ENCODE measurements around the gene RBM5. TPM values are rescaled to one million over a fixed set of nuclear protein-coding genes. Genes with fewer than 3 reads are reported as not detected.

RBM5 gene
- total RNA-seq, 4 donors from 2014 or later = 41.1 to 108 (median 48.2) TPM

GRCh38 chr3:50162034-50162883, 73.5 kb downstream of the RBM5 start:
- TF ChIP-seq POLR2A (IDR thresholded peaks at IDR 0.05) = no peak
- TF ChIP-seq, protein P1, sequence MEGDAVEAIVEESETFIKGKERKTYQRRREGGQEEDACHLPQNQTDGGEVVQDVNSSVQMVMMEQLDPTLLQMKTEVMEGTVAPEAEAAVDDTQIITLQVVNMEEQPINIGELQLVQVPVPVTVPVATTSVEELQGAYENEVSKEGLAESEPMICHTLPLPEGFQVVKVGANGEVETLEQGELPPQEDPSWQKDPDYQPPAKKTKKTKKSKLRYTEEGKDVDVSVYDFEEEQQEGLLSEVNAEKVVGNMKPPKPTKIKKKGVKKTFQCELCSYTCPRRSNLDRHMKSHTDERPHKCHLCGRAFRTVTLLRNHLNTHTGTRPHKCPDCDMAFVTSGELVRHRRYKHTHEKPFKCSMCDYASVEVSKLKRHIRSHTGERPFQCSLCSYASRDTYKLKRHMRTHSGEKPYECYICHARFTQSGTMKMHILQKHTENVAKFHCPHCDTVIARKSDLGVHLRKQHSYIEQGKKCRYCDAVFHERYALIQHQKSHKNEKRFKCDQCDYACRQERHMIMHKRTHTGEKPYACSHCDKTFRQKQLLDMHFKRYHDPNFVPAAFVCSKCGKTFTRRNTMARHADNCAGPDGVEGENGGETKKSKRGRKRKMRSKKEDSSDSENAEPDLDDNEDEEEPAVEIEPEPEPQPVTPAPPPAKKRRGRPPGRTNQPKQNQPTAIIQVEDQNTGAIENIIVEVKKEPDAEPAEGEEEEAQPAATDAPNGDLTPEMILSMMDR (IDR thresholded peaks at IDR 0.05 in 4 of 5, conservative IDR thresholded peaks at IDR 0.05 in 1 of 5) = no peak
- Histone ChIP-seq H3K36me3 (no peaks in the 10 kb centered on the region), H3K27me3 (no peaks in the 10 kb centered on the region), H3K4me3 (no peak overlapping the region), H3K9me3 (no peaks in the 10 kb centered on the region), H3K27ac (peak overlapping the region; percentile 59 to 82 (median 77)), H3K4me1 (peaks cover 48 to 63% of the 10 kb centered on the region in 2 donors)
- DNase-seq = no peak
- intact Hi-C loops (cut with DNase I; ENCODE audit: low total_unique reads) (no loop called here), in situ Hi-C loops (cut with MboI; ENCODE audit: low sequenced_read_pairs in 4 of 4) (no loop called here)
- ATAC-seq = no peak

DNA sequence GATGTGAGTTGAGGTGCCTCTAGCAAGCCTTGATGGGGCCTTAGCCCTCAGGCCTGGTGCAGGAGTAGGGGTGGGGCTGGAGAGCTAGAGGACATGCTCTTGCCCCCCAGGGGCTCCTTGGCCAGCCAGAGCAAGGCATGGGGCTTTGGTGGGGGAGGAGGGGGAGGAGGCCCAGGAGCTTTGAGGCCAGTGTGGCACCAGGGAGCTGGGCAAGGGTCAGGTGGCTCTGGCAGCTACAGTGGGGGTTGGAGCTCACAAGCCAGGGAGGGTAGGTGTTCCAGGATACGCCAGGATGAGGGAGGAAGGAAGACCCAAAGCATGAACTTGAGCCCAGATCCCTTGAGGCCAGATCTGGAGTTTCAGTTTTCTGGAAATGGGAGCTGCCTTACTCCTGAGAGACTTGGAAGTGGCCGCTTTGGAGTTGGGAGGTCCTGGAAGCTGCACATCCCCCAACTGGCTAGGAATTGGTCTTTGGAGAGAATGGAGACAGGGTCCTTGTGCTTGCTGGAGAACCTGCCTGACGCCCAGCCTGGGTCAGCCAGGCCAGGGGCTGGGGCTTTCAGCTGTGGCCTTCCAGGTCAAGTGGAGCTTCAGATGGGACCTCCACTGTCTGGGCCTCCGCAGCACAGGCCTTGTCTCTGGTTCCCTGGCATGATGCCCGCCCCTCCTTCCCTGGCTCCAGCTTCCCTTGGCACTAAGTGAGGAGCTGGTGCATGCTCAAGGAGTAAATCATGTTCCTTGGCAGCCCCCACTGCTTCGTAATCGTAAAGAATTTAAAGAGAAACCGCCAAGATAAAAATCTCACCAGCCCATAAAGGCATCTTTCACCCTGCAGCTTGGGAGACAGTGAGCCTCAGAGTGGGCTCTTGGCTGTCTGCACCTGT, 75.1 kb downstream of the RBM5 start:
- H3K4me3 ChIP-seq = no peak overlapping the region
- H3K36me3 ChIP-seq = no peaks in the 10 kb centered on the region
- intact Hi-C loops (cut with DNase I; ENCODE audit: low total_unique reads) (no loop called here), in situ Hi-C loops (cut with MboI; ENCODE audit: low sequenced_read_pairs in 4 of 4) (no loop called here)
- no peak for TF ChIP-seq POLR2A (IDR thresholded peaks at IDR 0.05)
- TF ChIP-seq, protein P1 (IDR thresholded peaks at IDR 0.05 in 4 of 5, conservative IDR thresholded peaks at IDR 0.05 in 1 of 5) = no peak
- H3K4me1 ChIP-seq = peaks cover 53 to 76% of the 10 kb centered on the region in 2 donors
- H3K27ac ChIP-seq = peak overlapping the region; percentile 75 to 82 (median 78)
- ATAC-seq (peak; percentile 77 to 86), DNase-seq (peak; percentile 76 to 91)
- H3K27me3 ChIP-seq = no peaks in the 10 kb centered on the region
- H3K9me3 ChIP-seq = no peaks in the 10 kb centered on the region

GRCh38 chr3:50164481-50164880, 75.8 kb downstream of the RBM5 start:
- peaks cover 57 to 82% of the 10 kb centered on the region in 2 donors for H3K4me1 ChIP-seq
- no peak overlapping the region for H3K4me3 ChIP-seq
- peak overlapping the region; percentile 75 to 82 (median 78) for H3K27ac ChIP-seq
- no peak for ATAC-seq
- H3K27me3 ChIP-seq = no peaks in the 10 kb centered on the region
- H3K36me3 ChIP-seq = no peaks in the 10 kb centered on the region
- intact Hi-C loops (cut with DNase I; ENCODE audit: low total_unique reads) = no loop called here
- H3K9me3 ChIP-seq = no peaks in the 10 kb centered on the region
- in situ Hi-C loops (cut with MboI; ENCODE audit: low sequenced_read_pairs in 4 of 4) = no loop called here
- DNase-seq = no peak
- no peak for TF ChIP-seq POLR2A (IDR thresholded peaks at IDR 0.05)
- TF ChIP-seq, protein P1 (IDR thresholded peaks at IDR 0.05 in 4 of 5, conservative IDR thresholded peaks at IDR 0.05 in 1 of 5) = no peak

GRCh38 chr3:50164984-50165909, 76.5 kb downstream of the RBM5 start:
- Histone ChIP-seq H3K27ac (peak overlapping the region; percentile 75 to 82 (median 78)), H3K4me3 (peak overlapping the region in 1 of 4 donors; percentile 17)
- in situ Hi-C loops (cut with MboI; ENCODE audit: low sequenced_read_pairs in 4 of 4) = no loop called here

More at GRCh38 chr3:50164984-50165909, 76.5 kb downstream of the RBM5 start:
- H3K9me3 ChIP-seq = no peaks in the 10 kb centered on the region
- ATAC-seq = peak in 1 of 2 donors; percentile 12
- H3K27me3 ChIP-seq = no peaks in the 10 kb centered on the region
- intact Hi-C loops (cut with DNase I; ENCODE audit: low total_unique reads) = no loop called here
- no peak for TF ChIP-seq POLR2A (IDR thresholded peaks at IDR 0.05)
- TF ChIP-seq, protein P1 (IDR thresholded peaks at IDR 0.05 in 4 of 5, conservative IDR thresholded peaks at IDR 0.05 in 1 of 5) = no peak
- DNase-seq = no peak
- H3K4me1 ChIP-seq = peaks cover 64 to 86% of the 10 kb centered on the region in 2 donors
- no peaks in the 10 kb centered on the region for H3K36me3 ChIP-seq

Measured in gastrocnemius medialis (tissue), 4 donors.